Measurements from ENCODE around the gene RBFOX1.

GRCh38 chr16:7640334-7640733, 307.7 kb downstream of the RBFOX1 start:
- no peak for TF ChIP-seq EZH2 (IDR thresholded peaks at IDR 0.05)
- no peak for TF ChIP-seq POLR2AphosphoS5 (IDR thresholded peaks at IDR 0.05; ENCODE audit: borderline replicate concordance, low read depth, low read length)
- no peak for TF ChIP-seq FOXP2 (optimal IDR thresholded peaks at IDR 0.05; ENCODE audit: control extremely low read depth, extremely low read length, insufficient read depth)
